HG03439 (cell line): Measurements from ENCODE around the gene TNFAIP8L1.

ENCODE experiments used
- ATAC-seq: cut with Tn5 transposase; IDR thresholded peaks from one replicate; pipeline ENCODE4 v1.9.1; 2021; ENCODE audit warnings: mild to moderate bottlenecking, moderate library complexity; ENCODE audit not compliant: unreplicated experiment

TNFAIP8L1 gene

DNA sequence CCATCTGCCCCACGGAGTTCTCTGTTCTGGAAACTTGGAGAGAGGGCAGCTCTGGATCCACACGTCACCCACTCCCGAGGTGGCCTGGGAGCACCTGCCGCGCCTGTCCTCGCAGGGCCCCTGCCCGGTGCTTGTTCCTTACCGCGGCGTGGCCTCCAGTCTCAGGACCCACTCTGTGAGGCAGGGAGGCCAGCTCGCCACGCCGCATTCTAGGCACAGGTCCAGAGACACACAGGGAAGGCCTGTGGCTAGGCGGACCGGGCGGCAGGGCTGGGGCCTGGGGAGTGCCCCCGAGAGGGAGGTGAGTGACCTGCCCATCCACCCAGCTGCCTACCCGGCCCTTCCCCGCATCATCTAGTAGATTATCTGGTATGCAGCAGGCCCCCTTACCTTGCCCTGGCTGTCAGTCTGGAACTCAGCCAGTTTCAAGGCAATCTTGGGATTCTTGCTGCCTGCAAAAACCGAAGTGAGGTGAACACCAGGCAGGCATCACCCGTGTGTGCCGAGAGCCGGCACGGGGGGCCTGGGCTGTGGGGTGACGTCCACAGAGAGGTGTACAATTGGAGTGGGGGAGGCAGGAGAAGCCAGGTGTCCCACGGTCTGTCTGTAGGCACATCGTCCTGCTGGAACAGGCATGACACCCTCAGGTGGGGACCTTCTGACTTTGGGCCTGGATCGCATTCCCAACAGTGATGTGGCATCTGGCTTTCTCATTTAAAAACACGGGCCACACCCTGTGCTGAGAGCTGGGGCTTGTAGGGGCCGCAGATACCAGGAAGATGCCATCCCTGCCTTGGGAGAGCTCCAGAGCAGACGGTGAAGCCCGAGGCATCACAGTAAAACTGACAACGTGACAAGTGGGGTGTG lies 60.7 kb downstream of the TNFAIP8L1 start:
- ATAC-seq: no peak

DNA sequence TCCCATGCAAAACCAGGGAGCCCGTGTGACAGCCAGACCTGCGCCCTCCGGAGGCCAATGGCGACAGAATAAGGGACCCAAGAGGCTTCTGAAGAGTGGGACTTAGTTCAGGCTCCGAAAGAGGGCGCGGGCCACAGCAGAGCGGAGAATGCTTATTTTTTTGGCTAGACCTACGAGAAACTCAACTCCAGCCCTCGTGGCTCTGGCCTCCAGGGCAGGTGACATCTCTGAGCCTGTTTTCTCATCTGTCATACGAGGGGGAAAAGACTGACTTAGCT lies 61.3 kb downstream of the TNFAIP8L1 start:
- no peak for ATAC-seq

GRCh38 chr19:4701557-4701956 lies 62.2 kb downstream of the TNFAIP8L1 start:
- ATAC-seq: no peak

GRCh38 chr19:4702764-4703163 lies 63.4 kb downstream of the TNFAIP8L1 start:
- ATAC-seq: no peak

- ATAC-seq: no peak
These were observed 64.5 kb downstream of the TNFAIP8L1 start for GRCh38 chr19:4703671-4704316.

DNA sequence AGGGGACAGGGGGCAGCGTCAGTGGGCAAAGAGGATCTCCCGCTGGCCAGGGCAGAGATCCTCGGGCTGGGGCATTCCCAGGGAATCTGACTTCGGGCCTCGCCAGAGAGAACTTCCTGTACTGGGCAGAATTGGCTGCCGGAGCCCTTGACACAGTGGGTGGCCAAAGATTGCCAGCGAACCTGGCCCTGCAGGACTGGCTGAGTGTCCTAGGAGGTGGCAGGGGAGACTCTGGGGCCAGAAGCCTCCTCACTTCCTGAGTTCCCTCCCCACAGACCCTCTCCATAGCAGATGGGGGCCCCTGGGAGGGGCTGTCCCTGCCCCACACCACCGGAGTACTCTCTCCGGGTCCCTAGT lies 65.0 kb downstream of the TNFAIP8L1 start:
- ATAC-seq: no peak
